NAMALWA (cell line): ENCODE measurements around the gene ELMOD2.

Source experiments
- DNase-seq: peaks from one replicate; pipeline ENCODE4 v3.0.0-alpha.2; 2015; ENCODE audit warnings: low spot score

Gene ELMOD2

DNA sequence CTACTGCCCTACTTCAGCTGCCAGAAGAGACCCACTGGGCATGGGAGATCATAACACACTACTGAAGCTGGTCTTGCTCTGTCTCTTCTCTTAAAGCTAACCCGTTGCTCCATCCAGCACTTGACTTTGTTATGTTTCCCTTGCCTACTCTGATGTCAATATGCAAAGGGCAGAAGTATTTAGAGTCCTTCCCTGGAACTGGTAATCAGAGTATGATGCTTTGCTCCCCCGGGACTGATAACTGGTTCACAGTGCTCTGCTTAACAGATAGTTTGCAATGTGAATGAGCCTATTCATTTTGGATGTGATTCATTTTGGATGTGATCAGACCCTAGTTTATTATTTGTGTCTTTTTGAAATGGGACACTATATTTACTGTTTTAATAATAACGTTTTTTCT, 57.1 kb downstream of the ELMOD2 start:
- no peak for DNase-seq

DNA sequence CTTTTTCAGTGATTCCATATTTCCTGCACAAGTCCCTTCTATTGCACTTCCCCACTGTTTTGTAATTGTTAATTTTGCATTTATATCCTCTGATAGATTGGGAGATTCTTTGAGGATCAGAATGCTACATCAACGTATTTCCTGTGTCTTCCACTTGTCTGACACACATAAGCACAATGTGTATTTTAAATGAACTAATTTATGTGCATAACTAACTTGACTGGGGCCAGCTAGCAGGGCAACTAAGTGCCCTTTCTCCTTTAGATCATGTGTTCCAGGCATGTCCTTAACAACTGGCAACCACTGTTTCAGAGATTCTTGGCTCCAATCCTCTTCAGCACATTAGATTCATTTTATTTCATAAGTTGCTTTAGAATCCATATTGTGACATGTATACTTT, 60.5 kb downstream of the ELMOD2 start:
- no peak for DNase-seq

DNA sequence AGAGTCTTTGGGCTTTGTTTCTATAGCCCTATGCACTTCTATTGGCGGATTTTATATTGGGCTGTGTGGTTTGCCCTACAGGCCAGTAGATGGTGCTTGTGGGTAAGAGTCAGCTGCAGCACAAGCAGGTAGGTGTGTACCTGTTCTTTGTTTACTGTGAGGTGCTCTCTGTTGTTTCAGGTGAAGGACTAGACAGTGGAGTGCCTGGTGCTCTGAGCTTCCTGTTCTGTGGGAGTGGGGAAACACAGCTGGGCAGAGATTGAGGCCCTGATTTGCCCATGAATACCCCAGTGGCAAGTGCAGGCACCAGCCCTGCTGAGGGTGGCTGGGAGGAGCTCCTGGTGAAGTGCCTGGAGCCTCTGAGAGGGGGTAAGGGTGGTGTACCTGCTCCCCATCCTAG, 71.1 kb downstream of the ELMOD2 start:
- peak; percentile 53 for DNase-seq

DNA sequence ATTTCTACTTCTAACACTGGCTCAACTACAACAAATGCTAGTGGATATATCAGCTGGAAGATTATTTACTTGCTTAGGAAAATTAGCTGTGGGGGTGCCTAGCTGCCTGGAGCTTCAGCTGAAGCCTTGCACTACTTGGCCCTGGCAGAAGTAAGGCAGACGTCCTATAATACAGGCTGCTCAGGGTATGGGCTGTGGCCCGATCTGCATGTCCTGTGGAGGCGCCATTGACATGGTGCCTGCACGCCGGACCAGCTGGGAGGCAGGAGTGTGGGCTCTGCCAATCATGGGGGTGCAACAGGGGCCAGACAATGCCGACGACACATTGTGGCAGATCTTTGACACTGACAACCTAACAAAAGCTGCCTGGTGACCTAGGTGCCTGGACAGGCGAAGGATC, 76.4 kb downstream of the ELMOD2 start:
- DNase-seq: no peak

DNA sequence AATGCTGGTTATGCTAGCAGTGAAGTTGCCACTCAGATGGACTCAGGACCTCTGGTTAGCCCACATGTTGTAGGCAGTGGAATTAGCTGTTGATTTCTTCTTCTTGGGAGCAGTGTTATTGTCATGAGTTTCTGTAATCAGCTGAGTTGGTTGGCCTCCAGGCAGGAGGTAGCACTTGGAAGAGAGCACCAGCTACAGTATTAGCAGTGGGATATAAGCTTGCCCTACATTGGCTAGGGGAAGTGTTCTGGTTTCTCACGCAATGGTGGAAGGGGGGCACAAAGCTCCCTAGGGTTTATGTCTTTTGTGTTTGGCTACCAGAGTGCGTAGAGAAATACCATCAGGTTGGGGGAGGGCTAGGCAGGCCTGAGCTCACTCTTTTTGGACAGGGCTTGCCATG, 78.7 kb downstream of the ELMOD2 start:
- DNase-seq: no peak

DNA sequence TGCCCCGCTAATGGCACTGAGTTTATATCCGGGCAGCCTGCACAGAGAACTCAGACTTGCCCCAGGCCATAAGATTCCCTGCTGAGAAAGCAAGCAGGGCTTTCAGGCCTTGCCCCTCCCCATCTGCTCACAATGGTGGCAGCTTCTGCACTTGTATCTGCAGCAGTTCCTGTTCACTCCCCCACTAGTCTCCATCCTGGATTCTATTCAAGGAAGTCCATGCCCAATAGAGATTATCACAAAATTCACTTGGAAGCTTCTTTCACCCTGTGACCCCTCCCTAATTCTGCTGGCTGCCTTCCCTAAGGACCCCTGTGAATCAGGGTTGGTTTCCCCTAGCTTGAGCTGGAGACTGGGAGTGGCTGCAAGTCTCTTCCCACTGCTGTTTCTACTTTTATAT, 79.3 kb downstream of the ELMOD2 start:
- DNase-seq: no peak
